Dedifferentiated amniotic fluid mesenchymal stem cell (primary cell): ENCODE results near the gene AUTS2.

Experiments used
- DNase-seq: peaks from one replicate; pipeline ENCODE4 v3.0.0-alpha.2; 2016; ENCODE audit errors: extremely low spot score

Gene AUTS2

DNA sequence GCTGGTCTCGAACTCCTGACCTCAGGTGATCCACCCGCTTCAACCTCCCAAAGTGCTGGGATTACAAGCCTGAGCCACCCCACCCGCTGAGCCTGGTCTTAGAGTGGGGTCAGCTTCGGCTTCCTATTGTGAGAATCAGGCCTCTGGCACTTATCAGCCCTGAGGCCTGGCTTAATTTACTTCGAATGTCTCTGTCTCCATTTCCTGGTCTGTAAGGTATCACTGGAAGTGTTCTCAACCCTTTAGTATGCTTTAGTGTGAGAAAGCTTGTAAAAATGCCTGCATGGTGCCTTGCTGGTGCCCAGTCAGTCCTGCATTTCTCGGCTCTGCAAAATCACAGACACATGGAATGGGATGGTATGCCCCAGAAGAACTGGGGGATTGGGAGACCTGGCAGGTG lies 862.3 kb downstream of the AUTS2 start:
- DNase-seq: no peak

DNA sequence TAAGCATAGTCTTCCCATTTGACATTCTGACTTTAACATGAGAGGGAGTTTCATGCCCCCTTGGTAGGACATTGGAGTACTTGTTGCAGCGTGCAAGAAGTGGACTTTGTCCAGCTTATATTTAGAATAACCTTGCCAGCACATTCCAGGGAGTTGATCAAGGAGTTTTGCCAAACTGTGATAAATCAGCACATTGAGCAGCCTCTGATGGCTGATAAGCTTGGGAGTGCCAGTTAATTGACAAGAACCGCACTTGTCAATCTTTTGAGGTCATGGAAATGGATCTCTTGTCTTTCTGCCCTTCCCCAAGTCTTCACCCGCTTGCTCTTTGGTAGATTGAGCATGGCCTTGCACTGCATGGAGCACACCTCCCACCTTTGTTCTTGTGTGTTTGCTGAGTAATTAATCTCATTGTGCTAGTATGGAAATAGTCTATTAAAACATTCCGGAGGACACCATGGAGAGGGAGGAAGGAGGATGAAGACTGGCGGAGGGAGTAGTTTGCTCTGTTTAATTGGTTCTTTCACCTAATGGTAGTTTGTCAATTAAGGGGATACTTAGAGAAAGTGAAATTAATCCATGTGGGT lies 865.2 kb downstream of the AUTS2 start:
- no peak for DNase-seq

DNA sequence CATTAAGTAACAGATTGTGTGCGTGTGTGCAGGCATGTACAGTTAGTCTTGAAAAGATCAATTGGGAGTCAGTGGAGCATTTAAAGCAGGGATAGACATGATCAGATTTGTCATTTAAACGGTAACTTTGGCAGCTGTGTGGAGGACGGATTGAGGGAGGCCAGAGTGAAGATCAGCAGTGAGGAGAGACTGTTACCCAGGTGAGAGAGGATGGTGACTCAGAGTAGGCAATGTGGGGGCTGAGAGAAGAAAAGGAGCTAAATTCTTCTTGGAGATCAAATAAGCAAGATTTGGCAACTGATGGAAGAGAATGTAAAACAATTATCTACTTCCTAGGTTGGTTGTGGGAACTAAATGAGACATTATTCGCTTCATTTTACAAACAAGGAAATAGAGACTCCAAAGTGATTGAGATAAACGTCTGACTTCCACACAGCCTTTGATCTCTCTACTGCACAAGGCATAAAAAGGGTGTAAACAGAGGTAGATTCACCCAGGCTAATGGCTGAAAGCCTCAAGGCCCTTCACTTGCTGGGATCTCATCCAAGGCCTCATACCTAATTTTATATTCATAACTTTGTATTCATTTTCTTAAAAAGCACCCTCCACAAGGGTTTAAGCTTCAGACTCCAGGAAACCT lies 868.6 kb downstream of the AUTS2 start:
- DNase-seq: no peak

DNA sequence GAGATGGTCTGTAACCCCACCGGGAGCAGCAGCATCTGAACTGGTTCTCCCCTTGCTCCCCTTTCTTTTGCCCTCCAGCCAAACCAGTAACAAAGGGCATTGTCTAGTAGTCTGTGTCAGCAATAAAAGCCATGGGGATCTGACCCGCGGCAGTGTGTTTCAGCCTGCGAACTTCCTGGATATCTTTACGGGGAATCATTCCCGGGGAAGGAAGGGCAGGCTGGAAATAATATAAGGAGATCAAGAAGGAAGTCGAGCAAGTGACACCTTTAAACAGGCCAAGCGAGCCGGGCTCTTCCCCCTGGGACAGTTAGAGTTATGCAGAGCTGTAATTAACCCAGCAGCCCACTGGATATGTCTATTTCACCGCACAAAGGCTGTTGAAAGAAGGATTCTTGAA lies 872.5 kb downstream of the AUTS2 start:
- no peak for DNase-seq

DNA sequence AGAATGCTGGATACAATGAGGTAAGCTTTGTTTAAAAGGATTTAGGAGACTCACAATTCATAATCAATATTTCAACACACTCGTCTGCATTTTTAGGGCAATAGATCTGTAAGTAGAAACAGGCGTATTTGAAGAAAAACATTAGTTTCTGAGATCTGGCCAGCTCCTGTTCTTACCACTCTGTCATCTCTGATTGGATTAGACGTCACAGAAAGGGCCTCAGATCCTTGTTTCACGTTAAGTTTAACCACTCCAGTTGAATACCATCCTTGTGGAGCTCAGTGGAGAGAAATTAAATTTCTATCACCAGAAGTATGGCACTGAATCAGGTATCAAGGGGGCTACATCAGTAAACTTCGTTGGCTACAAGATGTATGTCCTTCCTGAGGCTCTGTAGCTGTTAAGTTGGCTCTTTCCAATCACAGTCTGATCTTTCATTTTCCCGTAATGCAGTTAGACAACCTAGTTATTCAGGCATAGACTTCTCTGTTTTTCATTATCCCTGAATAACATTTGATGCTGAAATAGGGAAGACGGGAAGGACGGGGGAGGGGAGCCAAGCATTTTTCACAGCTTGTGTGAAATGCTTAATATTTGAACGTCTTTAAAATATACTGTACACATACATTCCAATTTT lies 874.4 kb downstream of the AUTS2 start:
- DNase-seq: no peak

DNA sequence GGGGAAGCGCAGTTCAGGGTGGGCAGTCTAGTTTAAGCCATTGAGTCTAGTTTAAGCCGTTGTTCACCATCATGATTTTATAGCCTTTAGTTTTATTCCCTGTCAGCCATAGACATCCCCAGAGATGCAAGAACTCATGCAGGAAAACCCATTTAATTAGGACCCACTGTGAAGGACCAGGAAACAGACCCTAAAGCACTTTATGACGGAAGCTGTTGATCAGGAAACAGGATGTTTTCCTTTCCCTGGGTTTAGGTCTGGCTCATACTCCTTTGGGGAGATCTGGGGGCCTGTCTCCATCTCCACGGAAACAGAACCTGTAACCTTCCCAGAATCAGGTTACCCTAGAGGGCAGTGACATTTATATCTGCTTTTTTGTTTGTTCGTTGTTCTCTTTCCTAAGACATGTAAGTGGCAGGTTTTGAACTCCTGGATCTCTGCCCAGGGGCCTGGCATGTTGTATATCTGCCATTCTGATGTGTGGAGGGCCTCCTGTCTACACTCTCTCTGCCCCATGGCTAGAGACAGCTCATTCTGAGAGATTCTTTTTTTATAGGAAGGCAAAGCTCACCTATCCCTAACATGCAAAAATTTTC lies 876.5 kb downstream of the AUTS2 start:
- no peak for DNase-seq

DNA sequence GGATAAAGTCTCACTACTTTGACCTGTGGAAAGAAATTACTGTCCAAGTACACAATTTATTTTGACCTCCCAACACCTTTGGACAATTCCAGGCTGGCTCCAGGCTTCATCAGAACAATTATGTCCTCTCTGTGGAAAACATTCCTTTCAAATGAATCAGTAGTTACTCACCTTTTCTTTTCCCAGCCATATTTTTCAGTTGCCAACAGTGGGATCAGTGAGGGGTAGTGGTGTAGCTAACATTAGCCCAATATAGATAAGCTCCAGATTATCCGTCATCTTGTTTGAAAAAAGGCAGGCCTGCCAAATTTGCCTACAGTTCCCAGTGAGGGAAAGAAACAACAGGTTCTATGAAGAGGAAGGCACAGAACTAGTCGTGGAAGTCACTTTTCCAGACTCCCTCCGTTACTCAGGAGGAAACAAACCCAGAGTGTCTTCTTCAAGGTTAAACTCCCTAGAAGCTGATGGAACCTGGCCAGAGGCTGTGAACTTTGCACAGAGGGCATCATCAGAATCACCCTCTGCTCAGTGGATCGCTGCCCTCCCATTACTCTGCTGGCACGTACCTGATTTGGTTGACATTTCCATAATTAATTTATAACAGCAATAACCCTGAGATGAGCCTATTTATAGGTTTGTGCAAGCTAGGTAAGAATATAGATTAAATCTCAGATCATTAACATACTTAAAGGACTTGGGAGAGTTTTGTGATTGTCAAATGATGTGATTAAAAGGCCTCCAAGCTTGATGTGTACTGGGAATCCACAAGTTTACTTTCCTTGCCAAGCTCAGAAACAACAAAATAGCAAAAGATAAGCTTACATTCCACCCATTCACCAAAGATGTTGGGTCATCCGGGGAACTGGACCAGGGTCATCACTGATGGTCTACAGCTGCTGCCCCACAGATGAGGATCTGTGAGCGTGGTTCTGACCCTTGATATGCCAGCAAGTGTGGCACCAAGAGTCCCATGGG lies 879.0 kb downstream of the AUTS2 start:
- no peak for DNase-seq

DNA sequence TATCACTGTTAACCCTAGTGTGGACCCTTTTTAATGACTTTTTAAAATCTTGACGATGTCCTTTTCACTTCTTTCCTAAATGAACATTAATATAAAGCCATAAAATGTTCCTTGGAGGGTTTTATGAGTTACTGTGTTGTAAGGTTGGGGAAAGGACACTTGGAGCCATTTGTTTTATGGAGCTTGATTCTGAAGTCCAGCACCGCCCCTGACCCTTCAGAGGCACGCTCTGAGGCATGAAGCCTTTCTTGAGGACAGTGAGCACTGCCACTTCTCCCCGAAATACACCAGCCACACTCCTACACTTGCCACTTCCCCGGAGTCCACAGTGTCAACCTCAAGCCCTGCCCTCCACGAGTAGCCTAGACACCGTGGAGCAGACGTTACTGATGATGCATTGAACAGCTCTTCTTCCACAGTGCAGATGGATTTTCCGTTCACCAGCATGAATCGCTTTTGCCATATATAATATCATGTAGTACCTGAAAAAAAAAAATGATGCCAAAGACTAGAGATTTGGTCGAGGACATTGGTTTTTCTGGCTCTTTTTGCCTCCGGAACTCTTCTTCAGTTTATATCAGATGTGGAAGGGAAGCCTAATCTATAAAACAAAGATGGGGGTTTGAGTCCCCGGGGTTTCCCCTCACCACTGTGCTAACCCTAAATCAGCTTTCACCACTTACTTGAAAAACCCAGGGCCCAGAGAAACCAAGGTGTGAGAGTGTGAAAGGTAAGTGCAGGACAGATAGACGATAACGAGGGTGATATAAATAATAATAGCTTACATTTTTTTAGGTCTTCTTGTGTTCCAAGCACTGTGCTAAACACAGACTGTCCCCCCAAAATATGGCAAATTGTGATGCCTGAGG lies 881.1 kb downstream of the AUTS2 start:
- DNase-seq: no peak

DNA sequence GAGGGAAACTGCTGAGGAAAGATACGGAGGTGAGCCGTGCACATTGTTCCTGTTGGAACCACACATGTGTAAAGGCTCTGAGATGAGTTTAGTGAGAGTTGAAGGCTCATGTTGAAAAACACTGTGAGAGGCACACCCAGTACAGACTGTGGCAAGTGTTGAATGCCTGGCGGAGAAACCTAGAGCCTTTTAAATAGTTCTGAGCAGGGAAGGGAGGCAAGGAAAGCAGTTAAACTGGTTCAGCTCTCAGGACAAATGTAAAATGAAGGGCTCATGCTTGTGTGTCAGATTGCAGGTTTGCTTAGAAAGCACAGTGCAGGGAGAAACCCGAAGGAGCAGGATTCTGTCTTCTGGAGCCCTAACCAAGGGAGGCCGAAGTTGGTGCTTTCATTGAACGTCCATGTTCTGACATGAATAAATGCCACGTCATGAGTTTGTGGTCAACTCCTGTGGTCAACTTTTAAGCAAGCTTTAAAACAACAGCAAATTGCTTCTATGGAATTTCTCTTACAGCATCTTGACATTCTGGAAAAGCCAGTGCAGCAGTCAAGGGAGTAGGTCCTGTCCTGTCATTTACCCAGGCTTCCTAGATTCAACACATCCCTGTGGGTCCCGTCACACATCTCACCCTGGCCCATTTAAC lies 882.8 kb downstream of the AUTS2 start:
- DNase-seq: peak; percentile 24

DNA sequence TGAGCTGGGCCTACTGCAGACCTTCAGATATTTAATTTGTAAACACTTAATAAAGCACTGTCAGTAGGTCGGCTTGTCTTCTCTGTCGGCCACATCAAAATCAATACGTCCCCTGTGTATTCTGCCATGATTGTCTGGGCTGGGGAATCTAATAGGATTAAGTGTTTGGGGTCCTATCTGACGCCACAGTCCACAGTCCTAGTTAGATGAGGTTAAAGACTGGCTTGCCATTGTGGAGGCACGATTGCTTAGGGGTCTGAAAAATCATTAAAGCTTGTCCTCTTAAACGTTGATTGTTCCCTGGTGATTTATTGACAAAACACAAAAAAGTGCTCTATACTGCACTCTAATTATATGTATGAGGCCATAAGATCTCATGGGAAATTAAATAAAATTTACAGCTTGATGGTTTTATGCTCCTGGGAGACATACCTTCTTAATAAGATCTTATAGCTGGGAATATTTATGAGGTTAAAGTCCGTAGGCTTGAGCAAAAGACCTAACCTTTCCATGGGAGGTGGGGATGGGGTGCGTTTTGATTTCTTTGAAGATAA lies 883.4 kb downstream of the AUTS2 start:
- no peak for DNase-seq

DNA sequence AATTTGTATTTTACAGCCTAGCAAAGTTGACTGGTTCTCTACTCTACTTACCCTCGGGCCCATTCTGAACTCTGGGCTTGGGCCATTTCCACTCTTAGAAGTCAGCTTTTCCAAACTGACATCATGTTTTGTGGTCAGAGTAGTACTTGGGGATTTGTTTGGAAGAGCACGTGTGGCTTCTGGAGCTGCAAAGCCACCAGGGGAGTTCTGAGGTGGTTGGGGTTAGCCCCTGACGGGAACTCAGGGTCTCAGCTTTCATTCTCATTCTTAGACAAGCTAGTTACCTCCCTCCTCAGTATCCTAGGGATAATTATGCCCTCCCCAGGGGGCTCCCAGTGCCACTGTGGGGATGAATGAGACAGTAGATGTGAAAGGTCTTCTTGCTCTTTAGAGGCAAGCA lies 886.0 kb downstream of the AUTS2 start:
- DNase-seq: no peak

DNA sequence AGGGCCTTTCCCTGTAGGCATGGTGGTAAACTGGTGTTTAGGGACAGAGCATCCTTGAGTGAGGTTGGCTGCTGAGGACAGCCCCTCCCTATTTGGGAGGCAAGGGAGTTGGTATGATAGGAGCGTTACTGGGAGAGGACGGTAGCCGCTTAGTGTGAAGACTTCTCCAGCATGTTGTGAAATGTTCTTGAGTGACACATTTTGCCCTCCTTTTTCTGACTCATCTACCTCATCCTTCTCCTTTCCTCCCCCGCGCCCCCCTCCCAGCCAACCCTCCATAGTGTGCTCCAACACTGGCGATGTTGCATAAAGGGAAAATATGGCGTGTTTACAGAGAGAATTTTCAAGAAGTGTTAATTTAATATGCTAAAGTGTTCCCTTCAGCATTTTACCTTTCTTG lies 888.7 kb downstream of the AUTS2 start:
- DNase-seq: no peak

DNA sequence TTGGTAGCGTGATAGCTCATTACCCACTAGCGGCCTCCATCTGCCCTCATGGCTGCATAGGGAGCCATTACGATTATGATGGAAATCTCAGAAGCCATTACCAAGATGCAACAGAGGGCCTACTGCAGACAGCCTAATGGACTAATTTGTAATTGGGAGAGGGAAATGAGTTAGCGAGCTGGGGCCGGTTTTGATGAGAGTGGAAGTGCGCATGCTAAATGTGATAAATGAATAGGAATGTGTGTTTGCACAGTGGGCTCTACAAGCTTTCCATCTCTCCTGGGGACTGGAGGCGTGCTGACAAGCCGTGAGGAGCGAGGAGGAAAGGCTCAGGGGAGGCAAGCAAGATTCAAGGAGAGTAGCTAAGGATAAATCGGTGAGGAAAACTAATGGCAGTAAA lies 889.2 kb downstream of the AUTS2 start:
- DNase-seq: no peak

DNA sequence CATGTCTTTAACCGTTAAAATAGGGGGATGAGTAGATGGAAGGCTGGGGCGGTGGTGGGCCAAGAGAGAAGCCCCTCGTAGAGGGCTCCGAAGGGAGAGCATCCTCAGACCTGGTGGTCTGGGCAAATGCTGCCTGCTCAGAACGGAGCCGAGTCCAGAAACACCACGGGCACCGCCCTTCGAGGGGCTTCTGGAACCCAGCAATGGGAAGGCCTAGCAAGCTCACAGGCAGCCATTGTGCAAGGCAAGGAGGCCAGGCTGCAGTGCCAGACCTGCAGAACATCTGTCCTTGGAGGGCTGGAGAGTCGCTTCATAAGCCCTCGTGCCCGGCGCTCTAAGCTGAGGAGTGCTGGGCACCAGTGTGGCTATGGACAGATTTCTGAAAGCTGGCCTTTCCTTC lies 889.6 kb downstream of the AUTS2 start:
- no peak for DNase-seq

DNA sequence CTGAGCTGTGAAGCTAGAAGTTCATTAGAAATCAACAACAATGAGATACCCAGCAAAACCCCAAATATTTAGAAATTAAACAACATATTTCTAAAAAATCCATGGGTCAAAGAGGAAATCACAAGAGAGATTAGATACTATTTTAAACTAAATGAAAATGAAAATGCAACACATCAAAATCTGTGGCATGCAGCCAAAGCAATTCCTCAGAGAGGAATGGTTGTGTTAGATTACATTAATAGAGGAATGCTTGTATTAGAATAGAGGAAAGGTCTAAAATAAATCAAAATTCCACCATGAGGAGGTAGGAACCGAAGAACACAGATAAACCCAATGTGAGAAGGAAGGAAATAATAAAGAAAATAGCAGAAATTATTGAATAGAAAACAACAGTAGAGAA lies 891.5 kb downstream of the AUTS2 start:
- DNase-seq: no peak

DNA sequence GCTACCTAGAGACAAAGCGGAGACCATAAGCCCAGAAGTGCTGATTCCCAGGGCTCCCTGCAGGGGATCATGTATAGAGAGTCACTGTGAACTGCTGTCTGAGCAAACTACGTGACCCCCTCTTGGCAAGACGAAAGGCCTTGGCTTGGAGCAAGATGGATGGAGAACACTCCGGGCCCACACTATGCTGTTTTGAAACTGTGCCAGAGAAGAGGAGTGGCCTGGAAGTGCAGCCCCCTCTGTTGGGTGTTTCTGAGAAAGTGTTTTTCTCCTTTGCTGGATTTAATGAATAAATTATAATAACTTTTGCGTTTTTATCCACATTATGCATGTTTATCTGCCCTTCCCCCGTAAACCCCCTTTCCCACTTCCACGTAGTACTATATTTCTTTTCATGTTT lies 894.4 kb downstream of the AUTS2 start:
- no peak for DNase-seq

DNA sequence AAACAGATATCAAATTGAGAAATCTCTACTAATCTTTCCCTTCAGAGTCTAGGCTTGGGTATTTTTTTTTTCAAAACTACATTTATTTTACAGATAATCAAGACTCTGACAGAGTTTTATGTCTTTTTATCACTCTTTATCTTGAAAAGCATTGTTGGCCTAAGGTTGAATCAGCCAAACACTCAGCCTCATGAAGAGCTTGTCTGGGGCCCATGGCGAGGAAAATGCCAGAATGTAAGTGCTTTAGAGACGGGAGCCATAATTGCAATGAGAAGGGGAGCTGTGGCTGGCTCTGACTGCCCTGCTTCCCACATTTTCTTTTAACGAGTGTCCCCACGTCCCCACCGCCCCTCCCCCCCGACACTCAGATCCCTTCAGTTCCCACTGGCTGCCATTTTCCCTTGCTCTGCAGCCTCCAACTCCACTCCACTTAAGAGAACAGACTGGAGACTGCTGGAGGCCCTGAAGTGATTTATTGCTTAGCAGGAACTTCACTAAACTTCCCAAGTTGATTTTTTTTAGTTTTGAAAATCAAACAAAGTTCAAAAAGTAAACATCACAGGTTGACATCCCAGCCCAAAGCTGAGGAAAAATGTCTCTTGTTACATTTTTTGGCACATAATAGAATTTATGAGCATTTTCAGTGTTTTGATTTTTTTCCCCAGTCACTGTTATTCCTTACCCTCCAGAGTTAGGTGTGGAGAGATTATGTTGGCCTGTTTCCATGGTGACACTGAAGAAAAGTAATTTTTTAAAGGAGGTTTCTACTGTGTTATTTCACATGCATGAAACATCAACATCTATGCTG lies 896.2 kb downstream of the AUTS2 start:
- DNase-seq: no peak

DNA sequence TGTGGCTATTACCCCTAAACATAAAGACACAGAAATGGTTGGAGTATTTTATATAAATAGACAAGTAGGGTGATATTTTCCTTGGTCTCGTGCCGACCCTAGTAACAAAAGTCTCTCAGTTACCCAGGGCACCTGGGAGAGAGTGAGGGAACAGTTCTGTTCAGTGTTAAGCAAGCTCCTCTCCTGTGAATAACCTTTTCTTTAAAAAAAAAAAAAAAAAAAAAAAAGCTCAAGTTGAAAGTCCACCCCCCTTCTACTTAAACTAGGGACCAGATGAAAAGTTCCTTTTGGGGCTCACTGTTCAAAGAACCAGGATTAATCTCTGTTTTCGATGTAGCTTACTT lies 896.7 kb downstream of the AUTS2 start:
- DNase-seq: no peak

DNA sequence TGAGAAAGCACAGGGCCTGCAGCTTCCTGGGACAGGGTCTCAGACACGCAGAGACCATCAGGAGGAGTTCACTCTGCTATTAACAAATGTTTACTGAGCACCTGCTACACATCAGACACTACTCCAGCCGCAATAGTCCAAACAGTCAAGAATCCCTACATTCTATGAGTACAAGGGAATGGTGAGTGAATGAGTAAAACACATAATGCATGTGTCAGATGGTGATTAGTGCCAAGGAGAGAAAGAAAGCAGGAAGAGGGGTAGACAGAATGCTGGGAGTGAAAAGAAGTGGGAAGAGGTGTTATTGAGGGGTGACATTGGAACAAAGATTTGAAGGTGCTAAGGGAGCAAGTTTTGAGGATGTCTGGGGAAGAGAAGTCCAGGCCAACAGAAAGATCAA lies 899.5 kb downstream of the AUTS2 start:
- no peak for DNase-seq
